HCT116 (cell line): Measurements from ENCODE around the gene UBE3C. TPM values are rescaled to one million over a fixed set of nuclear protein-coding genes. Genes with fewer than 3 reads are reported as not detected.

Experiments
- ATAC-seq: fragments of 200-7000 bp; cut with Tn5 transposase; 2 replicates; pipeline ENCODE4 v1.9.1; 2020; ENCODE audit warnings: mild to moderate bottlenecking, moderate library complexity
- BruUV-seq: library from RNA; stranded (reverse); fragments of 400-500 nt; replicated peaks from 2 replicates; lab custom pipeline; 2021; lab: Mats Ljungman, UMichigan
- CTCF ChIA-PET: fragments of 300-600 bp; sonication (Branson Sonifier 250); formaldehyde crosslinking; loops from one replicate; lab custom pipeline; 2021; ENCODE audit warnings: antibody characterized with exemption; lab: Charles Lee
- POLR2A ChIA-PET: fragments of 300-600, 350-600 bp; sonication (Branson Sonifier 250); formaldehyde crosslinking; loops from one replicate; lab custom pipeline; 2021; ENCODE audit warnings: antibody characterized with exemption; lab: Charles Lee
- RAD21 ChIA-PET, 2 experiments: fragments of 300-600 bp; sonication (Branson Sonifier 250); formaldehyde crosslinking; loops; one replicate each; lab custom pipeline; 2023; ENCODE audit warnings: low total read pairs in 2 of 2; ENCODE audit not compliant: uncharacterized antibody in 2 of 2, unreplicated experiment in 2 of 2, low non-redundant PET in 1 of 2; lab: Charles Lee
- DNase-seq: peaks from one replicate; pipeline ENCODE4 v3.0.0-alpha.2; 2010; ENCODE audit warnings: low read depth, low spot score
- H2AFZ ChIP-seq: fragments of 200-600 bp; shearing (Covaris generic), sonication (generic); 2 replicates; pipeline ENCODE4 v1.6.1; 2017; ENCODE audit warnings: low read depth, mixed run types, mixed read lengths, antibody characterized with exemption, low read length; ENCODE audit not compliant: poor library complexity, severe bottlenecking
- H3K27ac ChIP-seq: 2 replicates; pipeline ENCODE4 v1.5.1; 2012; ENCODE audit warnings: low read depth, low read length
- H3K27me3 ChIP-seq: fragments of 200-600 bp; sonication (generic); 2 replicates; pipeline ENCODE4 v1.6.1; 2016; ENCODE audit warnings: mixed run types, low read length, mixed read lengths; ENCODE audit not compliant: insufficient read depth
- H3K36me3 ChIP-seq, 2 experiments: fragments of 200-500 bp in 1 of 2; fragments of 200-600 bp in 1 of 2; sonication (Bioruptor generic) in 1 of 2; sonication (generic) in 1 of 2; 2 replicates each; pipeline versions ENCODE4 v1.5.1 to v1.6.1; 2014 to 2016; ENCODE audit warnings: low read length in 2 of 2, inconsistent platforms in 1 of 2, mixed read lengths in 1 of 2, mixed run types in 1 of 2; ENCODE audit not compliant: insufficient read depth in 2 of 2, control insufficient read depth in 1 of 2
- H3K4me1 ChIP-seq, 2 experiments: fragments of 200-600 bp in 1 of 2; sonication (generic) in 1 of 2; 2 replicates each; pipeline versions ENCODE4 v1.5.1 to v1.6.1; 2012 to 2017; ENCODE audit warnings: low read length in 2 of 2, inconsistent platforms in 1 of 2, mild to moderate bottlenecking in 1 of 2, mixed read lengths in 1 of 2, mixed run types in 1 of 2, moderate library complexity in 1 of 2; ENCODE audit not compliant: insufficient read depth in 2 of 2, control insufficient read depth in 1 of 2
- H3K4me2 ChIP-seq: fragments of 200-600 bp; sonication (generic); 2 replicates; pipeline ENCODE4 v1.6.1; 2017; ENCODE audit warnings: mixed run types, low read length, mixed read lengths
- H3K4me3 ChIP-seq, 2 experiments: fragments of 200-600 bp in 1 of 2; sonication (generic) in 1 of 2; replicated peaks in 1 of 2; 2 replicates each; pipeline ENCODE4 v1.5.1; 2011 to 2016; ENCODE audit warnings: low read length in 2 of 2, control low read depth in 1 of 2, low read depth in 1 of 2, mild to moderate bottlenecking in 1 of 2, mixed read lengths in 1 of 2, mixed run types in 1 of 2
- H3K79me2 ChIP-seq: fragments of 200-600 bp; sonication (generic); 2 replicates; pipeline ENCODE4 v1.6.1; 2017; ENCODE audit warnings: mild to moderate bottlenecking, mixed run types, low read length, moderate library complexity, mixed read lengths; ENCODE audit not compliant: insufficient read depth
- H3K9ac ChIP-seq: fragments of 200-600 bp; sonication (generic); 2 replicates; pipeline ENCODE4 v1.6.1; 2016; ENCODE audit warnings: low read length, mixed read lengths
- H3K9me2 ChIP-seq: fragments of 200-600 bp; sonication (generic), shearing (Covaris generic); 2 replicates; pipeline ENCODE4 v1.6.1; 2017; ENCODE audit warnings: mixed run types, mild to moderate bottlenecking, moderate library complexity; ENCODE audit not compliant: insufficient read depth
- H3K9me3 ChIP-seq, 2 experiments: fragments of 200-500 bp in 1 of 2; fragments of 200-600 bp in 1 of 2; sonication (Bioruptor generic) in 1 of 2; sonication (generic) in 1 of 2; 2 replicates each; pipeline ENCODE4 v1.6.1; 2014 to 2017; ENCODE audit warnings: low read length in 2 of 2, mixed read lengths in 2 of 2, inconsistent platforms in 1 of 2, low read depth in 1 of 2, mild to moderate bottlenecking in 1 of 2, mixed run types in 1 of 2, moderate library complexity in 1 of 2; ENCODE audit not compliant: control insufficient read depth in 1 of 2, insufficient read depth in 1 of 2
- H4K20me1 ChIP-seq: fragments of 200-600 bp; sonication (generic), shearing (Covaris generic); 2 replicates; pipeline ENCODE4 v1.6.1; 2017; ENCODE audit warnings: mixed run types, mild to moderate bottlenecking, moderate library complexity; ENCODE audit not compliant: insufficient read depth
- ELF1 ChIP-seq: IDR thresholded peaks from 2 replicates; pipeline ENCODE4 v1.6.1; 2012; ENCODE audit warnings: low read depth, borderline replicate concordance
- EZH2phosphoT487 ChIP-seq: fragments of 200-600 bp; IDR thresholded peaks from 2 replicates; pipeline ENCODE4 v1.6.1; 2018; ENCODE audit warnings: antibody characterized with exemption, borderline replicate concordance
- FOSL1 ChIP-seq: IDR thresholded peaks from 2 replicates; pipeline ENCODE4 v1.6.1; 2012; ENCODE audit warnings: low read depth
- JUND ChIP-seq: IDR thresholded peaks from 2 replicates; pipeline ENCODE4 v1.6.1; 2012
- SIN3A ChIP-seq: IDR thresholded peaks from 2 replicates; pipeline ENCODE4 v1.6.1; 2012; ENCODE audit warnings: low read depth
- SP1 ChIP-seq: IDR thresholded peaks from 2 replicates; pipeline ENCODE4 v1.6.1; 2012; ENCODE audit warnings: low read depth
- SRF ChIP-seq: IDR thresholded peaks from 2 replicates; pipeline ENCODE4 v1.6.1; 2012; ENCODE audit warnings: low read depth
- ZFX ChIP-seq: fragments of 450-650 bp; IDR thresholded peaks from 2 replicates; pipeline ENCODE4 v1.6.1; 2017
- ZNF274 ChIP-seq: fragments of 200-500 bp; sonication (Bioruptor generic); IDR thresholded peaks from 2 replicates; pipeline ENCODE4 v1.6.1; 2014; ENCODE audit warnings: mild to moderate bottlenecking, low read depth, low read length, inconsistent platforms
- intact Hi-C: fragments of 100-400 bp; cut with micrococcal nuclease; formaldehyde crosslinking; loops from 2 replicates; pipeline ENCODE4 v1.10.0; 2022
- total RNA-seq: library from RNA; stranded (reverse); gene quantifications from one replicate; pipeline ENCODE4 v1.2.1, GENCODE V29; 2021; ENCODE audit not compliant: unreplicated experiment
- TF ChIP-seq, protein P1 (sequence below): IDR thresholded peaks from 2 replicates; pipeline ENCODE4 v1.6.1; 2012

UBE3C gene
- total RNA-seq, 1 experiment from 2014 or later: 68.3 TPM

DNA sequence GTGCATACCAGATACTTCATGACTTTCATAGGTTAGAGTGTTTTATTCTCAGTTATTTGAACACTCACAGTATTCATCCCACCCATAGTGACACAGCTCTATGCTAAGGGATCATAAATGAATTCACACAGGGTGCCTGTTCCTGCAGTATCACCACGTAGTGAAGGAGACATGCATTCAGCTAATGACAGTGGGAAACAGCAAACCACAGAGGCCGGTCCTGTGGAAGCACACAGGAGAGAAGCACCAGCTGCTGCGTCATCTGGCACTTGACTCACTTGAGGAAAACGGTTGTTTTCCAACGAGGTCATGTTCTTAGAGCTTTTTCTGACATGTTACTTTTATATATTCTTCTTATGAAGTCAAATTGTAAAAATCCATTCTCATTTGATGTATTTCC, 73.0 kb downstream of the UBE3C start:
- DNase-seq (no peak), ATAC-seq (no peak)
- Histone ChIP-seq H3K27me3 (no peaks in the 10 kb centered on the region), H3K9ac (no peak overlapping the region), H2AFZ (no peak overlapping the region), H3K4me2 (no peak overlapping the region), H3K27ac (no peak overlapping the region), H3K4me3 (no peak overlapping the region), H3K9me3 (no peaks in the 10 kb centered on the region), H3K9me2 (no peaks in the 10 kb centered on the region), H3K4me1 (no peaks in the 10 kb centered on the region), H3K36me3 (peaks cover 18 to 33% of the 10 kb centered on the region in 2 experiments), H3K79me2 (peaks cover 39% of the 10 kb centered on the region), H4K20me1 (peaks cover 4% of the 10 kb centered on the region; the same call in 1 of the 2 replicates)
- POLR2A ChIA-PET: no interaction called here
- intact Hi-C loops: no loop called here
- RAD21 ChIA-PET: no interaction called here
- no TSS peak for BruUV-seq
- CTCF ChIA-PET: no interaction called here
- no peak for TF ChIP-seq SIN3A

DNA sequence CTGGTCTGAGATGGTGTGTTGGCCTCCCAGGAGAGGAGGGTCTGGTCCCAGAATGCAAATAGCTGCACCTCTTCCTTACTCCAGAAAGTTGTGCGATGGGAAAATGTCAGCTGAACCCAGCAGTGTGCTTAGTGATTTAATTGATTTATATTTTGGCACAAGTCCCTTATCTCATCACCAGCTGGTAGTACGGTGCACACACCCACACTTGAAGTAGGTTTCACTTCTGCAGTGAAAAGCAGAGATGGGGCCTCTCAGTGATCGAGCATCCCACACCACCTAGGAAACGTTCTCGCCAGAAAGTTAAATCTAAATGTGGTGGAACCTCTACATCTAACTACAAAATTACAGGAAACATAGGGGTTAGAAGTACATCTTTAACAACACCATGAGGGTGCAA, 80.4 kb downstream of the UBE3C start:
- peaks cover 23% of the 10 kb centered on the region; the same call in 1 of the 2 replicates for H3K79me2 ChIP-seq
- H3K27me3 ChIP-seq: no peaks in the 10 kb centered on the region
- ChIA-PET CTCF (no interaction called here), RAD21 (interaction anchor here in 1 of 2 experiments (0.5 kb wide), 1 partner anchor 13 kb away, joined by 3 read pairs; no protein-coding TSS in a partner anchor)
- H3K4me1 ChIP-seq: no peaks in the 10 kb centered on the region
- no peak for DNase-seq
- H3K36me3 ChIP-seq: peaks cover 24 to 36% of the 10 kb centered on the region in 2 experiments; a peak in 3 of 4 replicates
- BruUV-seq: no TSS peak
- TF ChIP-seq EZH2phosphoT487 (no peak), SRF (no peak), ELF1 (no peak), FOSL1 (no peak), ZFX (no peak), ZNF274 (no peak), JUND (no peak), SP1 (no peak)
- TF ChIP-seq, protein P1, sequence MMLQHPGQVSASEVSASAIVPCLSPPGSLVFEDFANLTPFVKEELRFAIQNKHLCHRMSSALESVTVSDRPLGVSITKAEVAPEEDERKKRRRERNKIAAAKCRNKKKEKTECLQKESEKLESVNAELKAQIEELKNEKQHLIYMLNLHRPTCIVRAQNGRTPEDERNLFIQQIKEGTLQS: no peak
- TF ChIP-seq, all 23 proteins: peak for 0
- Histone ChIP-seq H4K20me1 (no peaks in the 10 kb centered on the region), H3K4me3 (no peak overlapping the region), H3K9me3 (no peaks in the 10 kb centered on the region), H3K9ac (no peak overlapping the region), H2AFZ (no peak overlapping the region), H3K27ac (no peak overlapping the region), H3K4me2 (no peak overlapping the region), H3K9me2 (no peaks in the 10 kb centered on the region)
- POLR2A ChIA-PET: no interaction called here
- intact Hi-C loops: no loop called here
- no peak for ATAC-seq
